EH (cell line): Measurements from ENCODE around the gene LPP.

ENCODE experiments used
- DNase-seq: peaks from one replicate; pipeline ENCODE4 v3.0.0-alpha.2; 2015; ENCODE audit warnings: low read depth

The LPP gene

GRCh38 chr3:188473591-188474288, 319.8 kb downstream of the LPP start:
- no peak for DNase-seq

- no peak for DNase-seq
Measured at GRCh38 chr3:188476935-188477334, 323.0 kb downstream of the LPP start.

GRCh38 chr3:188480011-188480410, 326.1 kb downstream of the LPP start:
- no peak for DNase-seq

GRCh38 chr3:188482929-188483328, 329.0 kb downstream of the LPP start:
- DNase-seq = no peak

GRCh38 chr3:188486126-188486525, 332.2 kb downstream of the LPP start:
- DNase-seq = peak; percentile 82

- no peak for DNase-seq
Measured at GRCh38 chr3:188486952-188487351, 333.0 kb downstream of the LPP start.

GRCh38 chr3:188487652-188488051, 333.7 kb downstream of the LPP start:
- no peak for DNase-seq

- no peak for DNase-seq
Measured at GRCh38 chr3:188488801-188489200, 334.8 kb downstream of the LPP start.

GRCh38 chr3:188489639-188490405, 335.9 kb downstream of the LPP start:
- peak; percentile 84 for DNase-seq

- no peak for DNase-seq
Measured at GRCh38 chr3:188490416-188490815, 336.5 kb downstream of the LPP start.

- DNase-seq = peak; percentile 95
Measured at GRCh38 chr3:188491276-188491687, 337.3 kb downstream of the LPP start.

GRCh38 chr3:188496390-188496789, 342.4 kb downstream of the LPP start:
- no peak for DNase-seq

- DNase-seq = peak; percentile 64
Measured at GRCh38 chr3:188497021-188497420, 343.1 kb downstream of the LPP start.

GRCh38 chr3:188503647-188504046, 349.7 kb downstream of the LPP start:
- no peak for DNase-seq

- DNase-seq = no peak
Measured at GRCh38 chr3:188505151-188505550, 351.2 kb downstream of the LPP start.

- no peak for DNase-seq
Measured at GRCh38 chr3:188505911-188506310, 352.0 kb downstream of the LPP start.

GRCh38 chr3:188506446-188506845, 352.5 kb downstream of the LPP start:
- no peak for DNase-seq

GRCh38 chr3:188507244-188507720, 353.3 kb downstream of the LPP start:
- DNase-seq = peak; percentile 96

GRCh38 chr3:188508454-188508853, 354.5 kb downstream of the LPP start:
- no peak for DNase-seq

GRCh38 chr3:188509316-188509715, 355.4 kb downstream of the LPP start:
- DNase-seq = no peak

- peak; percentile 80 for DNase-seq
Measured at GRCh38 chr3:188510366-188510765, 356.4 kb downstream of the LPP start.

- peak; percentile 30 for DNase-seq
Measured at GRCh38 chr3:188513662-188514328, 359.8 kb downstream of the LPP start.

- no peak for DNase-seq
Measured at GRCh38 chr3:188516515-188516914, 362.6 kb downstream of the LPP start.
